GM18502 (cell line): ENCODE measurements around the gene RAB9B.

Experiments used
- ATAC-seq: cut with Tn5 transposase; IDR thresholded peaks from one replicate; pipeline ENCODE4 v1.9.1; 2021; ENCODE audit warnings: mild to moderate bottlenecking; ENCODE audit not compliant: unreplicated experiment, poor library complexity

Gene RAB9B

GRCh38 chrX:103774070-103774642, 57.9 kb downstream of the RAB9B start:
- no peak for ATAC-seq

DNA sequence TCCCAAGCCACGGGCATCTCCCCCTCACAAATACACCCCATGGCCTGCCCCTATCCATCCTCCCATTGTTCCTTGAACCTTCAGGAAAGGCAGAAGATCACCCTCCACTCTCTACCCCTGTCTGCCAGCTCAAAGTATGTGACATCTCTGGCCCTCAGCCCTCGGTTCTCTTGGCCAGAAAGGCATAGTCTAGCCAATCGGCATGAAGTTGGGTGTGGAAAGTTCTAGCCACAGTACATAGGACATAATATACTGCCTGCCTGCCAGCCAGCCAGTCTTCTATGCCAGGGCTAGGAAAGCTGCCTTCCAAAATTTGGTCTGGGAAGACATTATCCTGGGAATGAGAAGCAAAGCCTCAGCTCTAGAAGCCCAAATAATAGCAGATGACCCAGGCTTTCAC, 58.6 kb downstream of the RAB9B start:
- no peak for ATAC-seq
